ENCODE data around the gene SLC37A1.

DNA sequence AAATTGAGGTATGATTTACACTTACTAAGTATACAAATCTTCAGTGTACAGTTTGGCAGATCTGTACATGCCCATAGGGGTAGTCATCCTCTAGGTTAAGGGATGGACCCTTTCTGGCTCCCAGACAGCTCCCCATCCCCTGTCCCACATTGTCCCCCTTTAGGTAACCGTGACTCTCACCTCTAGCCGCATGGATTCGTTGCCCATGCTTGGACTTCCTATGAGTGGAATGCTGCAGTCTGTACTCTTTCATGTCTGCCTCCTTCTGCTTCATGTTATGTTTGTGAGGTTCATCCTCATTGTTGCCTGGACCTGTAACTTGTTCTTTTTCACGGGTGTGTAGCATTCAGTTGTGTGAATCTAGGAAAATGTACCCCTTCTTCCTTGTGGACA, 20.3 kb downstream of the SLC37A1 start:
- no peak for TF ChIP-seq CTCF (IDR thresholded peaks at IDR 0.05 in 8 of 11, conservative IDR thresholded peaks at IDR 0.05 in 3 of 11)
- TF ChIP-seq POLR2A (IDR thresholded peaks at IDR 0.05): no peak

Data from spleen (tissue), 7 donors.